NCI-H1694 (cell line): Measurements from ENCODE around the gene LYPD6B.

Source experiments
- DNase-seq: peaks from one replicate; lab custom pipeline; 2025; lab: John Stamatoyannopoulos, UW

The LYPD6B gene

GRCh38 chr2:149077861-149078260 lies 39.4 kb downstream of the LYPD6B start:
- no peak for DNase-seq

GRCh38 chr2:149080099-149080498 lies 41.6 kb downstream of the LYPD6B start:
- DNase-seq = no peak

- DNase-seq = no peak
Observed at GRCh38 chr2:149080971-149081370, 42.5 kb downstream of the LYPD6B start.

- no peak for DNase-seq
Observed at GRCh38 chr2:149082079-149082478, 43.6 kb downstream of the LYPD6B start.

GRCh38 chr2:149082735-149083134 lies 44.2 kb downstream of the LYPD6B start:
- DNase-seq = peak; percentile 20

- DNase-seq = no peak
Observed at GRCh38 chr2:149084924-149085795, 46.7 kb downstream of the LYPD6B start.

- DNase-seq = no peak
Observed at GRCh38 chr2:149087751-149088150, 49.3 kb downstream of the LYPD6B start.

- DNase-seq = no peak
Observed at GRCh38 chr2:149089068-149089467, 50.6 kb downstream of the LYPD6B start.

- no peak for DNase-seq
Observed at GRCh38 chr2:149090706-149091105, 52.2 kb downstream of the LYPD6B start.

GRCh38 chr2:149093579-149093978 lies 55.1 kb downstream of the LYPD6B start:
- DNase-seq = no peak

GRCh38 chr2:149094217-149095015 lies 55.9 kb downstream of the LYPD6B start:
- DNase-seq = no peak

- no peak for DNase-seq
Observed at GRCh38 chr2:149098701-149099100, 60.2 kb downstream of the LYPD6B start.

GRCh38 chr2:149099298-149099697 lies 60.8 kb downstream of the LYPD6B start:
- DNase-seq = no peak

GRCh38 chr2:149100739-149101699 lies 62.5 kb downstream of the LYPD6B start:
- DNase-seq = no peak

- DNase-seq = no peak
Observed at GRCh38 chr2:149101818-149102217, 63.3 kb downstream of the LYPD6B start.

GRCh38 chr2:149103081-149103620 lies 64.7 kb downstream of the LYPD6B start:
- DNase-seq = peak; percentile 6

GRCh38 chr2:149104221-149104620 lies 65.7 kb downstream of the LYPD6B start:
- DNase-seq = no peak

- DNase-seq = no peak
Observed at GRCh38 chr2:149112068-149112467, 73.6 kb downstream of the LYPD6B start.

GRCh38 chr2:149112713-149113112 lies 74.2 kb downstream of the LYPD6B start:
- DNase-seq = no peak

- no peak for DNase-seq
Observed at GRCh38 chr2:149115781-149116180, 77.3 kb downstream of the LYPD6B start.

- no peak for DNase-seq
Observed at GRCh38 chr2:149119368-149119767, 80.9 kb downstream of the LYPD6B start.

GRCh38 chr2:149122516-149122915 lies 84.0 kb downstream of the LYPD6B start:
- no peak for DNase-seq
